ENCODE measurements around the gene CEP120.
"Not testable (repeated sequence)": the region's sequence is repeated elsewhere in the genome, so short reads cannot be mapped to it uniquely, and the experiment has no call there.

The CEP120 gene

DNA sequence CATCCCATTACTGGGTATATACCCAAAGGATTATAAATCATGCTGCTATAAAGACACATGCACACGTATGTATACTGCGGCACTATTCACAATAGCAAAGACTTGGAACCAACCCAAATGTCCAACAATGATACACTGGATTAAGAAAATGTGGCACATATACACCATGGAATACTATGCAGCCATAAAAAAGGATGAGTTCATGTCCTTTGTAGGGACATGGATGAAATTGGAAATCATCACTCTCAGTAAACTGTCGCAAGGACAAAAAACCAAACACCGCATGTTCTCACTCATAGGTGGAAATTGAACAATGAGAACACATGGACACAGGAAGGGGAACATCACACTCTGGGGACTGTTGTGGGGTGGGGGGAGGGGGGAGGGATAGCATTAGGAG lies 35.8 kb upstream of the CEP120 start:
- not testable (repeated sequence) for H3K18ac ChIP-seq (ENCODE audit: low read length); H3K4ac ChIP-seq (ENCODE audit: low read depth, low read length); H3K9ac ChIP-seq (ENCODE audit: low read length); H3K4me2 ChIP-seq (ENCODE audit: low read length); H4K8ac ChIP-seq (ENCODE audit: low read depth, low read length); H3K79me2 ChIP-seq (ENCODE audit: control insufficient read depth, insufficient read depth, low read length); H3K4me1 ChIP-seq (ENCODE audit: control insufficient read depth, low read depth, low read length); H2BK15ac ChIP-seq (replicated peaks; ENCODE audit: low read depth); H2BK120ac ChIP-seq (ENCODE audit: low read depth, low read length); H4K5ac ChIP-seq (ENCODE audit: low read length); H3K36me3 ChIP-seq (ENCODE audit: control insufficient read depth, insufficient read depth, low read length); H3K4me3 ChIP-seq (ENCODE audit: low read length); H3K27ac ChIP-seq (ENCODE audit: low read depth, low read length); DNase-seq; H3K23ac ChIP-seq (ENCODE audit: low read length); H3K56ac ChIP-seq (ENCODE audit: low read length); H2AK5ac ChIP-seq (ENCODE audit: low read length); H3K79me1 ChIP-seq (ENCODE audit: low read length); H3K27me3 ChIP-seq (ENCODE audit: insufficient read depth, low read length, poor library complexity); H2BK5ac ChIP-seq (ENCODE audit: low read length)
- WGBS (ENCODE audit: extremely low coverage, insufficient coverage, low lambda C conversion rate): no CpG with 5 or more reads among the region's 4 CpGs

DNA sequence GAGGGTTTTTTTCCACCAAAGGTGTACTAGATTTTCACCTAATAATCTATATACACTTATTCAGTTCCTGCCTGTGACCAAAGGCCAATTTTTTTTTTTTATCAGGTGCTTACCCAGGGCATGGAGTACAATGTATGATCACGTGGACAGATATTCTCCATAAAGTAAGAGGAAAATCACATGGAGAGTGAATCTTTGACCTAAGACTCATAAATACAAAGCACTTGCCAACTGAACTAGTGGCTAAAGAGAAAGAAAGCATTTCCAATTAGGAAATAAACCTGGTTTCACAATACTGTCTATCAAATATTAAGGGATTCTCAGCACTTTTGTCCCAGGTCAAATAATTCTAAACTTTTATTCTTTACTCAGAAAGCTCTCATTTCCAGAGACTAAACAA lies 33.0 kb upstream of the CEP120 start:
- no peak overlapping the region for H4K8ac ChIP-seq (ENCODE audit: low read depth, low read length)
- H3K27me3 ChIP-seq (ENCODE audit: insufficient read depth, low read length, poor library complexity): no peaks in the 10 kb centered on the region
- no peak overlapping the region for H3K27ac ChIP-seq (ENCODE audit: low read depth, low read length)
- H2BK15ac ChIP-seq (replicated peaks; ENCODE audit: low read depth): no peak overlapping the region
- WGBS (ENCODE audit: extremely low coverage, insufficient coverage, low lambda C conversion rate): no CpG with 5 or more reads among the region's 1 CpG
- H3K23ac ChIP-seq (ENCODE audit: low read length): no peak overlapping the region
- H2BK120ac ChIP-seq (ENCODE audit: low read depth, low read length): no peak overlapping the region
- H3K4me1 ChIP-seq (ENCODE audit: control insufficient read depth, low read depth, low read length): no peaks in the 10 kb centered on the region
- H3K36me3 ChIP-seq (ENCODE audit: control insufficient read depth, insufficient read depth, low read length): no peaks in the 10 kb centered on the region
- no peak overlapping the region for H3K56ac ChIP-seq (ENCODE audit: low read length)
- H3K79me1 ChIP-seq (ENCODE audit: low read length): no peaks in the 10 kb centered on the region
- H4K5ac ChIP-seq (ENCODE audit: low read length): no peak overlapping the region
- H3K4me3 ChIP-seq (ENCODE audit: low read length): no peak overlapping the region
- no peak overlapping the region for H2BK5ac ChIP-seq (ENCODE audit: low read length)
- no peak for DNase-seq
- H3K9ac ChIP-seq (ENCODE audit: low read length): no peak overlapping the region
- H3K4ac ChIP-seq (ENCODE audit: low read depth, low read length): no peak overlapping the region
- H3K79me2 ChIP-seq (ENCODE audit: control insufficient read depth, insufficient read depth, low read length): no peaks in the 10 kb centered on the region
- H3K4me2 ChIP-seq (ENCODE audit: low read length): no peak overlapping the region
- no peak overlapping the region for H2AK5ac ChIP-seq (ENCODE audit: low read length)
- H3K18ac ChIP-seq (ENCODE audit: low read length): no peak overlapping the region

DNA sequence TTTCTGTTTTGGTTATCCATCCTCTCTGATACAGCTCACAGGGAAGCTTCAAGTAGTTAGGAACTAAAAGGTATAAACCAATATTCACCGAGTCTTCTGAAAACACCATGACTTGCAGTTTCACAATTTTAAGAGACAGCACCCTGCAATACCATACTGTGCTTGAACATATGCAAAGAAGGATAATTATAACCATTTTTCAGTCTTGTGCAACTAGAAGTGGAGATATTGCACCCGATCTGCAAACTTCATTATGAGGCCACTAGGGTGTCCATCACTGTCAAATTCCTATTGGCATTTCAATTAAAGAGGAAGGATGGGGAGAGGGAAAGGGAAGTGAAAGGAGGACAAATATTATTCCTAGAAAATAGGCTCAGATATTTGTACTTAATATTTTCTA lies 32.4 kb upstream of the CEP120 start:
- Histone ChIP-seq H3K79me2 (ENCODE audit: control insufficient read depth, insufficient read depth, low read length) (no peaks in the 10 kb centered on the region), H2BK120ac (ENCODE audit: low read depth, low read length) (no peak overlapping the region), H4K8ac (ENCODE audit: low read depth, low read length) (no peak overlapping the region), H2BK15ac (replicated peaks; ENCODE audit: low read depth) (no peak overlapping the region), H3K4me1 (ENCODE audit: control insufficient read depth, low read depth, low read length) (no peaks in the 10 kb centered on the region), H3K79me1 (ENCODE audit: low read length) (no peaks in the 10 kb centered on the region), H2BK5ac (ENCODE audit: low read length) (no peak overlapping the region), H4K5ac (ENCODE audit: low read length) (no peak overlapping the region), H3K27me3 (ENCODE audit: insufficient read depth, low read length, poor library complexity) (no peaks in the 10 kb centered on the region), H3K23ac (ENCODE audit: low read length) (no peak overlapping the region), H3K9ac (ENCODE audit: low read length) (no peak overlapping the region), H3K36me3 (ENCODE audit: control insufficient read depth, insufficient read depth, low read length) (no peaks in the 10 kb centered on the region), H2AK5ac (ENCODE audit: low read length) (no peak overlapping the region), H3K4me2 (ENCODE audit: low read length) (no peak overlapping the region), H3K18ac (ENCODE audit: low read length) (no peak overlapping the region), H3K4ac (ENCODE audit: low read depth, low read length) (no peak overlapping the region), H3K27ac (ENCODE audit: low read depth, low read length) (no peak overlapping the region), H3K56ac (ENCODE audit: low read length) (no peak overlapping the region), H3K4me3 (ENCODE audit: low read length) (no peak overlapping the region)
- WGBS (ENCODE audit: extremely low coverage, insufficient coverage, low lambda C conversion rate): no CpG with 5 or more reads among the region's 2 CpGs
- DNase-seq: no peak

DNA sequence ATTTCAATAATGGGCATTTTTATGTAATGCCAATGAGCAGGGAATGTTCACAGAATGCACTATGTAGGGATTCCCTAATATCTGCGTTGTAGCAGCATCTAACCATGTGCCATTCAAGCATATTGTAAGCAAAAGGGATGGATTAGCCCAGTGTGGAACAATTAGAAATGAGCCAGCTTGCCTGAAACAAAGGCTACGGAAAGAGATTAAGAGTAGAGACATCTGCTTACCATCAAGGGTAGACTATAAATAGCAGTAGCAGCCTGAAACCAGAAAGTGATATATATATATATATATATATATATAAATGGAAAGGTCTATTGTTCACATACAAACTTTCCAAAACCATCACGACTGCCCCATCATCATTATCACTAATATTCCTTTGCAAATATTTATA lies 31.9 kb upstream of the CEP120 start:
- Histone ChIP-seq H3K27ac (ENCODE audit: low read depth, low read length) (no peak overlapping the region), H4K8ac (ENCODE audit: low read depth, low read length) (no peak overlapping the region), H3K4me3 (ENCODE audit: low read length) (no peak overlapping the region), H2BK5ac (ENCODE audit: low read length) (no peak overlapping the region), H3K23ac (ENCODE audit: low read length) (no peak overlapping the region), H3K79me1 (ENCODE audit: low read length) (no peaks in the 10 kb centered on the region), H2BK120ac (ENCODE audit: low read depth, low read length) (no peak overlapping the region), H3K79me2 (ENCODE audit: control insufficient read depth, insufficient read depth, low read length) (no peaks in the 10 kb centered on the region), H2AK5ac (ENCODE audit: low read length) (no peak overlapping the region), H3K4ac (ENCODE audit: low read depth, low read length) (no peak overlapping the region), H4K5ac (ENCODE audit: low read length) (no peak overlapping the region), H3K27me3 (ENCODE audit: insufficient read depth, low read length, poor library complexity) (no peaks in the 10 kb centered on the region), H3K4me1 (ENCODE audit: control insufficient read depth, low read depth, low read length) (no peaks in the 10 kb centered on the region), H3K56ac (ENCODE audit: low read length) (no peak overlapping the region), H3K4me2 (ENCODE audit: low read length) (no peak overlapping the region), H3K9ac (ENCODE audit: low read length) (no peak overlapping the region), H2BK15ac (replicated peaks; ENCODE audit: low read depth) (no peak overlapping the region), H3K18ac (ENCODE audit: low read length) (no peak overlapping the region), H3K36me3 (ENCODE audit: control insufficient read depth, insufficient read depth, low read length) (no peaks in the 10 kb centered on the region)
- WGBS (ENCODE audit: extremely low coverage, insufficient coverage, low lambda C conversion rate): no CpG with 5 or more reads among the region's 3 CpGs
- no peak for DNase-seq

DNA sequence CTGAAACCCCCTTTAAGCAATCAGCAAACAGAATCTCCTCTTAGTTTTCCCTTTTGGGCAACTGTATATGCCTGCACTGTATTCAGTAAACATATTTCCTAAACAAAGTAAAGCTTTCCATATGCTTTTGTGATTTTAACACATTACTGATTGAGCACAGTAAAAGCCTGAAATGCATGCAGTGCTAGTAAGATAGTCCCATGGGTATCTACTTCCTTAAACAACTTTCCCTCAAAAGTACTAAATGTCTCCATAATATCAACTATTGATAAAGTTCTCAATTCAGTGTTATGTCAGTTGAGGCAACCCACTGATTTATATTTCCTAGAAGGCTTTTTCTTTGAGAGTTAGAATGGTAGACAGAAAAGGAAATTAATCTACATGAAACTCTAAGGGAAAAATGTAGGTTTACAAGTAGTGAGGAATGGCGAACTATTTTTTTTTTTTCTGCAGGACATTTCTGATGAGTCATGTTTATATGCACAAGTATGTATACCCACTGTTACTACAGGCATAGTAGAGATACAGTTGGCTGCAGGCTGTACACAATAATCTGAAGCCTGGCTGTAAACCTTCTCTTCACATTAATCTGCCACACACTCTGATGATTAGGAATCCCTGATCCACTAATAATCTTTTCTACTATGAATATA lies 31.2 kb upstream of the CEP120 start:
- no peak for DNase-seq
- no peak overlapping the region for H2AK5ac ChIP-seq (ENCODE audit: low read length)
- H3K4me3 ChIP-seq (ENCODE audit: low read length): no peak overlapping the region
- no peak overlapping the region for H3K4ac ChIP-seq (ENCODE audit: low read depth, low read length)
- no peaks in the 10 kb centered on the region for H3K27me3 ChIP-seq (ENCODE audit: insufficient read depth, low read length, poor library complexity)
- no CpG with 5 or more reads among the region's 1 CpG for WGBS (ENCODE audit: extremely low coverage, insufficient coverage, low lambda C conversion rate)
- H3K4me1 ChIP-seq (ENCODE audit: control insufficient read depth, low read depth, low read length): no peaks in the 10 kb centered on the region
- no peak overlapping the region for H3K23ac ChIP-seq (ENCODE audit: low read length)
- no peak overlapping the region for H3K4me2 ChIP-seq (ENCODE audit: low read length)
- no peak overlapping the region for H2BK5ac ChIP-seq (ENCODE audit: low read length)
- H3K56ac ChIP-seq (ENCODE audit: low read length): no peak overlapping the region
- H3K79me2 ChIP-seq (ENCODE audit: control insufficient read depth, insufficient read depth, low read length): no peaks in the 10 kb centered on the region
- no peak overlapping the region for H3K9ac ChIP-seq (ENCODE audit: low read length)
- H3K79me1 ChIP-seq (ENCODE audit: low read length): no peaks in the 10 kb centered on the region
- no peak overlapping the region for H4K5ac ChIP-seq (ENCODE audit: low read length)
- no peak overlapping the region for H2BK120ac ChIP-seq (ENCODE audit: low read depth, low read length)
- no peak overlapping the region for H3K27ac ChIP-seq (ENCODE audit: low read depth, low read length)
- H2BK15ac ChIP-seq (replicated peaks; ENCODE audit: low read depth): no peak overlapping the region
- no peaks in the 10 kb centered on the region for H3K36me3 ChIP-seq (ENCODE audit: control insufficient read depth, insufficient read depth, low read length)
- H4K8ac ChIP-seq (ENCODE audit: low read depth, low read length): no peak overlapping the region
- H3K18ac ChIP-seq (ENCODE audit: low read length): no peak overlapping the region

DNA sequence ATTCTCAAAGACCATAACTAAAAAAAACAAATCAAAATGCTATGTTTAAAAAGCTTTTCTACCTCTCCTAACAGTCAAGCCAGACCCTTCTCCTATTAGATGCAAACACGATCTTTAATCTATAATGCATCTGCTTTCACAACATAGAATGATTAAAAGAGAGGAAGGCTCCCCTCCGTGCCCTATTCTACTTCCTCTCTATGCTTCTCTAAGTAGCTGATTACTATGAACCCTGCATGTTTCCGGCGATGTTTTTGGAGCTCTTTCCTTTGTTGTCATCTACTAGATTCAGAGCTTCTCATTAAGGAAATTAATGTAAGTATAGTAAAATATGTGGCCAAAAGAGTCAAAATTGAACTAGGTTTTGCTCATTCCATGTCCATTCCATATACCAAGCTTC lies 29.2 kb upstream of the CEP120 start:
- Histone ChIP-seq H4K5ac (ENCODE audit: low read length) (no peak overlapping the region), H2BK120ac (ENCODE audit: low read depth, low read length) (no peak overlapping the region), H4K8ac (ENCODE audit: low read depth, low read length) (no peak overlapping the region), H2AK5ac (ENCODE audit: low read length) (no peak overlapping the region), H3K79me1 (ENCODE audit: low read length) (no peaks in the 10 kb centered on the region), H3K4ac (ENCODE audit: low read depth, low read length) (no peak overlapping the region), H3K4me1 (ENCODE audit: control insufficient read depth, low read depth, low read length) (no peaks in the 10 kb centered on the region), H3K36me3 (ENCODE audit: control insufficient read depth, insufficient read depth, low read length) (no peaks in the 10 kb centered on the region), H3K23ac (ENCODE audit: low read length) (no peak overlapping the region), H3K27me3 (ENCODE audit: insufficient read depth, low read length, poor library complexity) (no peaks in the 10 kb centered on the region), H2BK15ac (replicated peaks; ENCODE audit: low read depth) (no peak overlapping the region), H3K79me2 (ENCODE audit: control insufficient read depth, insufficient read depth, low read length) (no peaks in the 10 kb centered on the region), H3K56ac (ENCODE audit: low read length) (no peak overlapping the region), H2BK5ac (ENCODE audit: low read length) (no peak overlapping the region), H3K4me3 (ENCODE audit: low read length) (no peak overlapping the region), H3K27ac (ENCODE audit: low read depth, low read length) (no peak overlapping the region), H3K4me2 (ENCODE audit: low read length) (no peak overlapping the region), H3K9ac (ENCODE audit: low read length) (no peak overlapping the region), H3K18ac (ENCODE audit: low read length) (no peak overlapping the region)
- no CpG with 5 or more reads among the region's 4 CpGs for WGBS (ENCODE audit: extremely low coverage, insufficient coverage, low lambda C conversion rate)
- no peak for DNase-seq

Measured in mesendoderm (in vitro differentiated cells).